ENCODE measurements around the gene TXNIP. TPM values are rescaled to one million over a fixed set of nuclear protein-coding genes. Genes with fewer than 3 reads are reported as not detected.

Gene TXNIP
- total and polyA plus RNA-seq, 12 donors = 202 to 2,069 (median 743) TPM

DNA sequence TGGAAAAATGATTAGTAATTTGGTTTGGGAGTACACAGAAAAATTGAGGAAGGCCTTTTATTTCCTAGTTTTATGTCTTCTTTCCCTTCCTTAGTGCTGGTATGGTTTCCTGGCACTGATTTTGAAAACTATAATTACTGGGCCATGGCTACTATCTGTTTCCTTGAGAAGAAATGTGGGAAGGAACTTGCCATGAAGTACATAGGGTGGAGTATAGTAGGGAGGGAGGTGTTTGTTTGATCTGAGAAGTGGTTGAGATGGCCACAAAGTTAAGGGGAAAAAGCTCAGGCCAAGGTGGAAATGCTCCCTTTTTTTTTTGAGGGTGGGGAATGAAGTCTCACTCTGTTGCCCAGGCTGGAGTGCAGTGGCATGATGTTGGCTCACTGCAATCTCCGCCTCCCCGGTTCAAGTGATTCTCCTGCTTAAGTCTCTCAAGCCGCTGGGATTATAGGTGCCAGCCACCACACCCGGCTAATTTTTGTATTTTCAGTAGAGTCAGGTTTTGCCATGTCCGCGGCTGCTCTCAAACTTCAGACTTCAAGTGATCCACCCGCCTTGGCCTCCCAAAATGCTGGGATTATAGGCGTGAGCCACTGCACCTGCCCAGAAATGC, 13.9 kb upstream of the TXNIP start:
- H3K9me3 ChIP-seq (replicated peaks in 1 of 3) = no peaks in the 10 kb centered on the region
- intact Hi-C loops (cut with DNase I) = loop anchor here (5.0 kb wide), 4 partner anchors 33 to 163 kb away; partner anchors contain the start of gene NUDT17 (in 2 of the 2)
- H3K36me3 ChIP-seq (replicated peaks in 1 of 2) = no peaks in the 10 kb centered on the region
- peak overlapping the region in 1 of 5 donors; percentile 21 for H3K27ac ChIP-seq
- DNase-seq = no peak
- peaks cover 0 to 26% of the 10 kb centered on the region in 2 donors for H3K4me1 ChIP-seq (replicated peaks in 1 of 2)
- TF ChIP-seq, protein P1, sequence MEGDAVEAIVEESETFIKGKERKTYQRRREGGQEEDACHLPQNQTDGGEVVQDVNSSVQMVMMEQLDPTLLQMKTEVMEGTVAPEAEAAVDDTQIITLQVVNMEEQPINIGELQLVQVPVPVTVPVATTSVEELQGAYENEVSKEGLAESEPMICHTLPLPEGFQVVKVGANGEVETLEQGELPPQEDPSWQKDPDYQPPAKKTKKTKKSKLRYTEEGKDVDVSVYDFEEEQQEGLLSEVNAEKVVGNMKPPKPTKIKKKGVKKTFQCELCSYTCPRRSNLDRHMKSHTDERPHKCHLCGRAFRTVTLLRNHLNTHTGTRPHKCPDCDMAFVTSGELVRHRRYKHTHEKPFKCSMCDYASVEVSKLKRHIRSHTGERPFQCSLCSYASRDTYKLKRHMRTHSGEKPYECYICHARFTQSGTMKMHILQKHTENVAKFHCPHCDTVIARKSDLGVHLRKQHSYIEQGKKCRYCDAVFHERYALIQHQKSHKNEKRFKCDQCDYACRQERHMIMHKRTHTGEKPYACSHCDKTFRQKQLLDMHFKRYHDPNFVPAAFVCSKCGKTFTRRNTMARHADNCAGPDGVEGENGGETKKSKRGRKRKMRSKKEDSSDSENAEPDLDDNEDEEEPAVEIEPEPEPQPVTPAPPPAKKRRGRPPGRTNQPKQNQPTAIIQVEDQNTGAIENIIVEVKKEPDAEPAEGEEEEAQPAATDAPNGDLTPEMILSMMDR (IDR thresholded peaks at IDR 0.05) = no peak
- TF ChIP-seq POLR2A (IDR thresholded peaks at IDR 0.05) = no peak
- H3K27me3 ChIP-seq = no peaks in the 10 kb centered on the region
- 93 to 97% (median 95%) methylated on average over 7 to 8 of the region's 8 CpGs for WGBS, 4 donors
- H3K4me3 ChIP-seq = no peak overlapping the region

- Histone ChIP-seq H3K4me1 (replicated peaks in 1 of 2) (peaks cover 0 to 22% of the 10 kb centered on the region in 2 donors), H3K4me3 (peak overlapping the region in 1 of 4 donors; percentile 46), H3K36me3 (replicated peaks in 1 of 2) (no peaks in the 10 kb centered on the region), H3K27me3 (no peaks in the 10 kb centered on the region), H3K27ac (peak overlapping the region in 2 of 5 donors; percentile 77 to 95), H3K9me3 (replicated peaks in 1 of 3) (no peaks in the 10 kb centered on the region)
- intact Hi-C loops (cut with DNase I) = loop anchor here in 1 of 2 donors (5.0 kb wide), 1 partner anchor 90 kb away; the partner anchor contains the start of gene PEX11B
- DNase-seq = no peak
- 70 to 78% (median 74%) methylated on average over 8 of the region's 8 CpGs for WGBS, 4 donors
- TF ChIP-seq, protein P1 (IDR thresholded peaks at IDR 0.05) = peak in 1 of 6 experiments; percentile 2
- TF ChIP-seq POLR2A (IDR thresholded peaks at IDR 0.05) = no peak
Observed at GRCh38 chr1:146007489-146008133, 11.2 kb upstream of the TXNIP start.

- intact Hi-C loops (cut with DNase I) = no loop called here
- H3K27me3 ChIP-seq = no peaks in the 10 kb centered on the region
- no peaks in the 10 kb centered on the region for H3K36me3 ChIP-seq (replicated peaks in 1 of 2)
- H3K4me3 ChIP-seq = no peak overlapping the region
- peak overlapping the region in 3 of 5 donors; percentile 8 to 60 (median 41) for H3K27ac ChIP-seq
- TF ChIP-seq, protein P1 (IDR thresholded peaks at IDR 0.05) = no peak
- no peak for TF ChIP-seq POLR2A (IDR thresholded peaks at IDR 0.05)
- 91 to 100% (median 95%) methylated on average over 2 of the region's 2 CpGs for WGBS, 4 donors
- DNase-seq = peak in 1 of 7 donors; percentile 23
- peaks cover 20 to 37% of the 10 kb centered on the region in 2 donors for H3K4me1 ChIP-seq (replicated peaks in 1 of 2)
- H3K9me3 ChIP-seq (replicated peaks in 1 of 3) = no peaks in the 10 kb centered on the region
Observed at GRCh38 chr1:146001709-146002108, 5.3 kb upstream of the TXNIP start.

- 9 to 19% (median 12%) methylated on average over 5 of the region's 5 CpGs for WGBS, 4 donors
- peak in 5 of 7 donors; percentile 63 to 83 (median 65) for DNase-seq
- TF ChIP-seq, protein P1 (IDR thresholded peaks at IDR 0.05) = no peak
- TF ChIP-seq POLR2A (IDR thresholded peaks at IDR 0.05) = peak in 1 of 2 donors; percentile 48
- H3K4me1 ChIP-seq (replicated peaks in 1 of 2) = peaks cover 20 to 32% of the 10 kb centered on the region in 2 donors
- H3K9me3 ChIP-seq (replicated peaks in 1 of 3) = no peaks in the 10 kb centered on the region
- peak overlapping the region; percentile 40 to 97 (median 80) for H3K27ac ChIP-seq
- H3K36me3 ChIP-seq (replicated peaks in 1 of 2) = peaks cover 0 to 14% of the 10 kb centered on the region in 2 donors
- H3K27me3 ChIP-seq = no peaks in the 10 kb centered on the region
- intact Hi-C loops (cut with DNase I) = no loop called here
- peak overlapping the region in 1 of 4 donors; percentile 80 for H3K4me3 ChIP-seq
Observed at GRCh38 chr1:145999321-146000024, 3.1 kb upstream of the TXNIP start.
